Inferior parietal cortex (tissue), 1 donor: ENCODE measurements around the gene BEND5.

Source experiments
- DNase-seq: peaks from one replicate; pipeline ENCODE4 v3.0.0-alpha.2; 2016; ENCODE audit errors: extremely low spot score

BEND5 gene

DNA sequence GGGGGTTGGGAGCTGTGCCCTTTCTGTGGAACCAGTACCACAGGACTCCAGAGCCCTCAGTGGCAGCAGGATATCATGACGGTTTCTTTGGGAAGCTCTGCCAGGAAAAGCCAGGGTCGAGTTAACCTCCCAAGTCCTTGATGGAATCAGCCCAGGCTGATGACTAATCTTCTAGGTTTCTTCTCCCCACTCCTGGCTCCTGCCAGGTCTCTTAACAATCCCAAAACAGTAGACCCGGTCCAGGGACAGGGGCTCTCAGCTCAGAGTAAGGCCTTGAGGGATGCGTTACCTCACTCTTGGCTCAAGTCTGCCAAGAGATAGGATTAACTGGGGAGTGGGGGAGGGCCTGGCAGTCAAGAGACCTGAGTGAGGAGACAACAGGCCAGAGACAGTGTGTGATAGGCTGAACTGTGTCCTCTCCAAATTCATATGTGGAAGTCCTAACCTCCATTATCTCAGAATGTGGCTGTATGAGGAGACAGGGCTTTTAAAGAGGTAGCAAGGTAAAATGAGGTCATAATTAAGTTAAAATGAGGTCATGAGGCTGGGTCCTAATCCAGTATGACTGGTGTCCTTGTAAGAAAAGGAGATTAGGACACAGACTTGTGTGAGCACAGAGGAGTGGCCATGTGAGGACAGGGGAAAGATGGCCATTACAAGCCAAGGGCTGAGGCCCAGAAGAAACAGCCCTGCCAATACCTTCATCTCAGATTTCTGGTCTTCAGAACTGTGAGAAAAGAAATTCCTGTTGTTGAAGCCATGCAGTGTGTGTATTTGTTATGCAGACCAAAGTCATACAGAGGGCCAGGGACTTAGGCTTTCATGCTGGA is 95.0 kb downstream of the BEND5 start:
- DNase-seq = no peak

DNA sequence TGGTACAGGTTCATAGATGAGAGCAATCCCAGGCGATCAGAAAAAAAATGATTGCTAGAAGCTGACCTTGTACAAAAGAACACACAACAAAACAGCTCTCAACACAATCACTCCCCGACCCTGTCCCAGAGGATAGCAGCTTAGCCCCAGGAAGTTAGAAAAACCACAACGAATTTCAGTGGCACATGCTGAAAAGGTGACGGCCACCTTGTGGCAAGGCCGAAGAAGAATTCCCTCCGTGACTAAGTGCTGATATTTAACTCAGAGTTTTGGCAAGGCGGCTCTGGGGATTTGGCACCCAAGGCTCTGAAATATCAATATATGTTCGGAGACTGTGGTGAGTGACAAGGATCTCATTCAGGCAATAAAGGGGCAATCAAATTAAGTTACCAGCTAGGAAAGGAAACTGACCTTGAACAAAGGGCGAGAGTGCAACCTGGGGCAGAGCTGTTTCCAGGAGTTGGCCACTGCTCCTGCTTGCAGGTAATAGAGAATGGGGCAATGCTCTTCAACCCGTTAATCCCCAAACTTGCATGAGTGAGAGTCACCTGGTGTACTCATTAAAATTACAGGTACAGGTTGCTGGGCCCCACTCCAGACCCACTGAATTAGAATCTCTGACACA is 96.2 kb downstream of the BEND5 start:
- DNase-seq = no peak

DNA sequence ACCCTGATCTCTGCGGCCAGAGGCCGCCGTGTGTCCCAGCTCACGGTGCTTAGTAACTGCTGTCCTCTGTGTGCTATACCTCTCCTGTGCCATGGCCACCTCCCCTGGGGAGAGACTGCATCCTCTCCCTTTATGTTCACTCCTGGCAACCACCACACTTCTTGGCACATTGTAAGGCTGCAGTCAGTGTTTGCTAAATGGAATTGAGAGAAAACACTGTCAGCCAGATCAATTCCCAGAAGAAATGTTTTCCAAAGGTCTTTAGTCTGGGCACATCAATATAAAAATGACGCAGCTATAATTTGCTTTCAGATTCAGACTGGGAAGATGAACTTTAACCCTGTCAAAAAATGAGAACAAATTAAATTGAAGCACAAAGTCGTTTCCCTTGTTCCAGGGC is 96.8 kb downstream of the BEND5 start:
- DNase-seq = no peak

DNA sequence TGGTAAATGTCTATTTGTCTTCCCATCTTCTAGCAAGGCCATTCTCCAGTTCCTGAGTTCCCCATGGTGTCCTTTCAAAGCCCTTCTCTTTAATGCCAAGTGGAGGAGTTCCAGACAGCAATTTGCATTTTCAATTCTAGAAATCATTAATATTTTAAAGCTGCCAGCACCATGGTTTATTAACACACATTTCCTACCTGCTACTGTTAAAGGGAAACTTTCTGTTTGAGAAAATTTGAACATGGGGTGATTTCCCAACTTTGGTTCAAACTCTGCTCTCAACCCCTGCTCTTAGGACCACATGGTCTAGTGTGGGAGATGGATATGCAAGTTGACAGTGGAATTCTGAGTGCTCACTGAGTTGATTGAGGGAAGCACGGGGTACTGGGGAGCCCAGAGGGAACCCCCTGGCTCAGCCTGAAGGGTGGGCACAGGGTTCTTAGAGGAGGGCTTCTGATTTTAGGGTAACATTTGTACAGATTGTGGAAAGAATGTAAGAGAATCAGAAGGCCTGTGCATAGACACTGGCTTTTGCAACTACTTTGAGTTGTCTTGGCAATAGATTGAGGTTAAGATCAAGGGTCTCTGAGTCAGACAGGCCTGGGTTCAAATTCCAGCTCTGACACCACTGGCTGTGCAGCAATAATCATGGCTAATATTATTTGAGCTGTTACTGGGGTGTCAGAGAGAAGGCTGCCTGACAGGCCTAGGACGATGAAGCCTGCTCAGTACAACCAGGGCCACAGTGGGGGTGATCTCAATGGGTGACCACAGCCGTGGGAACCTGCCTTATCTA is 97.8 kb downstream of the BEND5 start:
- DNase-seq = no peak
